ENCODE measurements around the gene RPS6KA6.

The RPS6KA6 gene

DNA sequence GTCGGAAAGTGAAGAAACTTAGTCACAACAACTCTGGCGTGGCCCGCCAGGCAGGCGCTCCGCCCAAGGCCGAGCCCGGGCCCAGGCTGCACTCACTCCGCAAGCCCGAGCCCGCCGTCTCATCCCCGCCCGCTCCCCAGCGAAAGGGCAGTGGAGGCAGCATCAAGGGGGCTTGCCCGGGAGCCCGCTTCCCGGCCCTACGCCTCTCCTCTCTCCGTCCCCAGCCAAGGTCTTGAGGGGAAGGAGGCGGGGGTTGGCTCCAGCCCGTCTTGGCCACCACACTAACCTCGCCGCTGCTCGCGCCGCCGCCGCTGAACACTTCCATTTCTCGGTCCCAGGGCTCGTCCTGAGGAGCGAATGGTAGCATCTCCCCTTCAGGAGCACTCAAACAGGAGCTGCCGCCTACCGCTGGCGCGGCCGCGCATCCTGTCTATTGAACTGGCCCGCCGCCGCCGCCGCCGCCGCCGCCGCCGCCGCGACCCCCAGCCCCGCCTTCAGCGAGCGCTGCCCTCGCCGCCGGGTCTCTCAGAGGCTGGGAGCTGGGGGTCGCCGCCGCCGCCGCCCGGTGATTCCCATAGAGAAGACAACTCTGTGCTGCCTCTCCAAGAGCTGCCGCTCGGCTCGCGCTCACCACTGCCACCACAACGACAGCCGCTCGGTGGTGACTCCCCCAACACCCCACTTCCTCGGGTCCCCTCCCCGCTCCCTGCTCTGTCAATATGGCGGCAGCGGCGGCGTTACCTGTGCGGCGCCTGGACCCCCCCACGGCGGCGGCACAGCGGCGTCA lies at the start of gene RPS6KA6:
TSS of gene RPS6KA6 (minus strand) at position 667 of the 787 bp plus-strand sequence. CDS start at position 367, 300 bp downstream.
- no peak within 1 kb of the TSS for H3K27ac Mint-ChIP-seq
- DNase-seq, result peak in 1 of 2 donors; percentile 7
- peaks cover 28% of the 10 kb centered on the region for H3K27me3 Mint-ChIP-seq
- ATAC-seq, result peak; percentile 23
- no peaks in the 10 kb centered on the region for H3K9me3 Mint-ChIP-seq
- peak within 1 kb of the TSS; percentile 65 to 80 for H3K4me3 Mint-ChIP-seq
- peaks cover 11% of the 10 kb centered on the region for H3K4me1 Mint-ChIP-seq

DNA sequence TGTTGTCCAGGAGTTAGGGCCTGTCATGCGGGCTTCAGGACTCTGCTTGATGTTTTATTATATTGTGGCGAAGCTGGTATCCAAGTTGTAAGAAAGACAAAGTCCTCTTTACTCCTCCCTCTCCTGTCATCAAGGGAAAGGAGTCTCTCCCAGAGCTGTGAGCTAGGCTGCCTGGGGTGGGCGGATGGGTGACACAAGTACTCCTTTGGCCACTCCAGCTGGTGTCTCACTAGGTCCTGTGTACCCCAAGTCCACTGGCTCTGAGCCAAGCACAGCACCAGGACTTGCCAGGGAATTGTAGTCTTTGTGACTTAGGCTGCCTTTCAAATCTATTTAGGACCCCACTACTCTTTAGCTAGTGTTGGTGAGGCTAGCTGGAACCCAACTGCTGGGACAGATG lies 36.7 kb upstream of the RPS6KA6 start:
- no peaks in the 10 kb centered on the region for H3K27me3 Mint-ChIP-seq
- no peak overlapping the region for H3K27ac Mint-ChIP-seq
- no peak for ATAC-seq
- DNase-seq, result no peak
- H3K4me3 Mint-ChIP-seq, result no peak overlapping the region
- no peaks in the 10 kb centered on the region for H3K4me1 Mint-ChIP-seq
- H3K9me3 Mint-ChIP-seq, result no peaks in the 10 kb centered on the region

DNA sequence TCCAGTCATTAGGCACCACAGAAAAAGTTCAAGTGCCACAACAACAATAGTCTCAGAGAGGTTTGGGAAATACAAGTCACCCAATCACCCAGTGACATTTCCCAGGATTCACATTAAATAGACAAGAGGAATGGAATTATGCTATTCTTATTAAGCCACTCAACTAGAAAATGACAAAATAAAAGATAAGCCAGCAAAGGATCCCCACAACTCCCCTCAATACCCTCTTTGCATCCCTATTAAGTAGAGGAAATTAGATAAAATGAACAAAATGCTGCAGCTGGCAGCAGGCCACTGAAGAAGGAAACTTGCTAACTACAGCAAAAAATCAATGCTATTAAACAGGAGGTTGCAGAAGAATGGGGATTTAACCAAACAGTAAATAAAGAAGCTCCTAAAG lies 35.3 kb upstream of the RPS6KA6 start:
- no peak for ATAC-seq
- Mint-ChIP-seq H3K9me3 (no peaks in the 10 kb centered on the region), H3K4me3 (no peak overlapping the region), H3K27me3 (no peaks in the 10 kb centered on the region), H3K27ac (no peak overlapping the region), H3K4me1 (no peaks in the 10 kb centered on the region)
- no peak for DNase-seq

DNA sequence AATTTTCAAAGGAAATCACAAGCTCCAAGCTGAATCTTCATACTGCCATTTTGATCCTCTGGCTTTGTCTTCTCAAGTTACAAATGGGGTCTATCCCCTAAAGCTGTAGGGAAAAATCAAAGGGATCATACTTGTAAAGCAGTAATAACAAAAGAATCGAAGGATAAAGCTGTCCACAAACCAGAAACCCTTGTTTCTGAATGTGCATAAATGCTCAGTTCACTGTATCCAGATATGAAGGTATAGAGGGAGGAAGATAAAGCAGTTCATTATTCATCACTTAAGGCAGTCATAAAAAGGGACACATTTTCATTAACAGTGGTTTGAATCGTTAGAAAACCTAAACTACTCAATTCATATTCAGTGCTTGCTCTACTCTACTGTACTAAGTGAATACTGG lies 33.2 kb upstream of the RPS6KA6 start:
- DNase-seq, result no peak
- Mint-ChIP-seq H3K4me1 (no peaks in the 10 kb centered on the region), H3K9me3 (no peaks in the 10 kb centered on the region), H3K4me3 (no peak overlapping the region), H3K27ac (no peak overlapping the region), H3K27me3 (no peaks in the 10 kb centered on the region)
- no peak for ATAC-seq

DNA sequence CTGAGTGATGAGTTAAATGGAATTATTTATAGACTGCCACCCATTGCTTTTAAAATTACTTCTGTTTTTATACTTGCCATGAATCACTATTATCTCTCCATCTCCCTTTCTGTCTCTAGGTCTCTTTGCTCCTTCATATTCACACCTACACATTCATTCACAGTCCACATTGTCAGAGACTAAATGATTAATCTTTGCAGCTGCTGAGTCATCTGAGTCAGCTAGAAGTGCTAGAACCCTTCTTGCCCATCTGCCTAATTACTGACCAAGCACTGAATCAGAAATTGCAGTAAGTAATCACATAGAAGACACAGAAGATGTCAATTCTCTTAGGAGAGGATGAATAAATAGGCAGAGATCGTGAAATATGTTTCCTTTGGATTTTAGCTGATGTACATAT lies 31.6 kb upstream of the RPS6KA6 start:
- DNase-seq (no peak), ATAC-seq (no peak)
- no peaks in the 10 kb centered on the region for H3K4me1 Mint-ChIP-seq
- H3K4me3 Mint-ChIP-seq, result no peak overlapping the region
- no peaks in the 10 kb centered on the region for H3K27me3 Mint-ChIP-seq
- H3K27ac Mint-ChIP-seq, result no peak overlapping the region
- no peaks in the 10 kb centered on the region for H3K9me3 Mint-ChIP-seq

DNA sequence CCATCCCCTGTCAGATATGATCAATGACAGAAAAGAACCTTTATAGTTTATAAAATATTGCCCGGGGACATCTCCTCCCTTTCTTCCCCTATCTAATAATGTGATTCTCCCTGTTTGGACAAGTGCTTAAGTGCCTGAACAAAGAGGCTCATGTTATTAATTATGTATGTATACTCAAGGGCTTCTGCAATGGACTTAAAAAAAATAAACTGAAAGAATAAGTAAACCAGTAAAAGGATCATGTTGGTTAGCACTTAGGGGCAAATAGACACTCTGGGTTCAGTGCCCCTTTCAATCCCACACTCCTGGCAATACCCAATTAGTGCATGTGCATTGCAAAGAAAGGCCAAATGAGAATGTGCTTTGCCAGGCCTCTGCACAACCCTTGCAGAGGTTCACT lies 30.7 kb upstream of the RPS6KA6 start:
- DNase-seq, result no peak
- H3K9me3 Mint-ChIP-seq, result no peaks in the 10 kb centered on the region
- ATAC-seq, result no peak
- no peaks in the 10 kb centered on the region for H3K4me1 Mint-ChIP-seq
- no peak overlapping the region for H3K27ac Mint-ChIP-seq
- no peaks in the 10 kb centered on the region for H3K27me3 Mint-ChIP-seq
- H3K4me3 Mint-ChIP-seq, result no peak overlapping the region

DNA sequence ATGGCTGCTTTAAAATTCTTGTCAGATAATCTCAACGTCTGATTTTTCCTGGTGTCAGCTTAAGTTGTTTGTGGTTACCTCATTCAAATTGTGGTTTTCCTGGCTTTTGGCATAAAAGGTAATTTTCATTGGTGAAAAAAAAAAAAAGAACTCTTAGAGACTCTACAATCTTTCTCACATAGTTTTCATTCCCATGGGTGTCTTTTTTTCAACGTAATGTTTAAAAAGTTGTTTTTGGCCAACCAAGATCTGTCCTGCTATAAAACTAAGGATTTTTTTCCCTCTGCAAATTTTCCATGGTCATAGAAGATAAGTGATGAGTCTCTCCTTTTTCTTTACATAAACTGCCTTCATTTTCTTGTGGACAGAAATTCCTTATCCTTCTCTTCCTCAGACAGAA lies 28.9 kb upstream of the RPS6KA6 start:
- ATAC-seq (no peak), DNase-seq (no peak)
- H3K4me1 Mint-ChIP-seq, result no peaks in the 10 kb centered on the region
- H3K4me3 Mint-ChIP-seq, result no peak overlapping the region
- no peaks in the 10 kb centered on the region for H3K27me3 Mint-ChIP-seq
- H3K27ac Mint-ChIP-seq, result no peak overlapping the region
- no peaks in the 10 kb centered on the region for H3K9me3 Mint-ChIP-seq

DNA sequence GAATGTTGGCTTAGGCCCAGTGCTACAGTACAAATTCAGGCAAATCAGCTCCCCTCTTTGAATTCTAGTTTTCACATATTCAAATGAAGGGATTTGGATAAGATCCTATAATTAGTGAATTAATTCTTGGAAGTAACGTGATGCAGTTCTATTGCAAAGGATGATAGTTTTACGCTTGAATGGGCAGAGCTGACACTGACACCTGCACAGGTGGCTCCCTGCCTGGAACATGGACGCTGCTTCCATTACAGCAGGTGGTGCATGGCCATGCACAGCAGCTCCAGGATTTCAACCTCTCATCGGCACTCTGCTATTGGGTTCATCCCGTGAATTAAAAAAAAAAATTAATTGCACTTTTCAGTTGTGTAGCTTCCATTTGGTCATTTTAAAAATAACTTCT lies 28.4 kb upstream of the RPS6KA6 start:
- H3K4me1 Mint-ChIP-seq, result no peaks in the 10 kb centered on the region
- no peak overlapping the region for H3K4me3 Mint-ChIP-seq
- no peaks in the 10 kb centered on the region for H3K9me3 Mint-ChIP-seq
- H3K27me3 Mint-ChIP-seq, result no peaks in the 10 kb centered on the region
- DNase-seq (no peak), ATAC-seq (no peak)
- no peak overlapping the region for H3K27ac Mint-ChIP-seq

DNA sequence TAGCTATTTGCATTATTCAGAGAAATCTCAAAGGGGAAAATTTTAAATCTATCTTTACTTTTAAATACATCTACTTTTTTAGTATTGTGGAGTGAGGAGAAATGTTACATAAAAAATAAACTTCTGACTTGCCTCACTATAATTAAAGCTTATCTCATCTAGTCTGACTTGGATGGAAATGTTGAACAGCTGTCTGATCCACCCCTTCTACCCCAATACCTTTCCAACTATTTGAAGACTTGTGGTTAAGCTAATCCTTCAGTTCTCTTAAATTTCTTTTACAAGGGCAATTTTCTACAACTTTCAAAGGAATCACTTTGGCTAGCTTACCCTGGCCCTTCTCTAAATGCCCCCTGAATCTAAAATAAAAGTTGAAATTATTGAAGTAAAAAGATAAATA lies 17.3 kb upstream of the RPS6KA6 start:
- Mint-ChIP-seq H3K9me3 (no peaks in the 10 kb centered on the region), H3K4me1 (no peaks in the 10 kb centered on the region), H3K4me3 (no peak overlapping the region), H3K27me3 (no peaks in the 10 kb centered on the region), H3K27ac (no peak overlapping the region)
- ATAC-seq, result no peak
- no peak for DNase-seq

DNA sequence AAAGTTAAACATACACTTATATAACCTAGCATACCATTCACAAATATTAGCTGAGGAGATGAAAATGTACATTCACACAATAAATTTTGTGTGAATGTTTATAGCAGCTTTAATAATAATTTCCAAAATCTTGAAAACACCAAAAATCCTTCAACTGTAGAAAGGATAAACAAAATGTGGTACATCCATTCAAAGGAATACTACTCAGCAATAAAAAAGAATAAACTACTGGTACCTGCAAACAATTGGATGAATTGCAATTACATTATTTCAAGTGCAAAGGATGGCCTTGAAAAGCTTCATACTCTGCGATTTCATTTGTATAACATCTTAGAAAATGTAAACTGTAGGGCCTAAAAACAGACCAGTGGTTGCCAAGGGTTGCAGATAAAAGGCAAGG lies 11.7 kb upstream of the RPS6KA6 start:
- Mint-ChIP-seq H3K27ac (no peak overlapping the region), H3K27me3 (no peaks in the 10 kb centered on the region), H3K4me3 (no peak overlapping the region), H3K4me1 (no peaks in the 10 kb centered on the region), H3K9me3 (peaks cover 0 to 10% of the 10 kb centered on the region in 2 donors)
- ATAC-seq (no peak), DNase-seq (no peak)

DNA sequence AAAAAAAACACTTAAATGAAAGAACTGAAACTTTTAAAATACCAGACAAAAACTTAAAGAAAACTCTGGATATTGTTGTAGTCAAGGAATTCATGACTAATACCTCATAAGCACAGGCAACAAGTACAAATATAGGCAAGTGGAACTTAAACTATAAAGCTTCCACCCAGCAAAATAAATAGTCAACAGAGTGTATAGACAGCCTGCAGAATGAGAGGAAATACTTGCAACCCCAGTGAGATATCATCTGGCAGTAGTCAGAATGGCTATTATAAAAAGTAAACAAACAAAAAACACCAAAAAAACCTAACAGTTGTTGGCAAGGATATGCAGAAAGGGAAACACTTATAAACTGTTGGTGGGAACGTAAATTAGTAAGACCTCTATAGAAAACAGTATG lies 9.6 kb upstream of the RPS6KA6 start:
- Mint-ChIP-seq H3K27me3 (no peaks in the 10 kb centered on the region), H3K9me3 (peaks cover 0 to 10% of the 10 kb centered on the region in 2 donors), H3K27ac (no peak overlapping the region), H3K4me3 (no peak overlapping the region), H3K4me1 (no peaks in the 10 kb centered on the region)
- no peak for DNase-seq
- ATAC-seq, result no peak

DNA sequence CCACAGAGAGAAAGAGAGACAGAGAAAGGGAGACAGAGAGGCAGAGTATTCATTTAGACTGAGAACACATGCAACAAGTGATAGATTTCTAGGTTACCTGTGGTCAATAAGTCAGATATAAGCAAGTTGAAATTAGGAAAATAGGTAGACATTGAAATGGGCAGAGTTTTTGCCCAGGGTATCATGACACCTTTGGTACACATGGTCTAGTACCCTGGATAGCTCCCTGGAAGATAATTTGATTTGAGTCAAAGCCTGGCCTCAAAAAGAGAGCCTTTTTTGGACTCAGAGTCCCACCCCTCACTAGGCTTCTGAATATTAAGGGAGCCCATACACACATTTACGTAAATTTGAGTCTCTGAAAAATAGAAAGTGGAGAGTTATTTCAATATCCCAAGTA lies 4.0 kb upstream of the RPS6KA6 start:
- H3K27ac Mint-ChIP-seq, result no peak overlapping the region
- peaks cover 7% of the 10 kb centered on the region for H3K4me1 Mint-ChIP-seq
- DNase-seq, result no peak
- no peak for ATAC-seq
- H3K4me3 Mint-ChIP-seq, result no peak overlapping the region
- H3K27me3 Mint-ChIP-seq, result peaks cover 13% of the 10 kb centered on the region
- H3K9me3 Mint-ChIP-seq, result peaks cover 0 to 10% of the 10 kb centered on the region in 2 donors

DNA sequence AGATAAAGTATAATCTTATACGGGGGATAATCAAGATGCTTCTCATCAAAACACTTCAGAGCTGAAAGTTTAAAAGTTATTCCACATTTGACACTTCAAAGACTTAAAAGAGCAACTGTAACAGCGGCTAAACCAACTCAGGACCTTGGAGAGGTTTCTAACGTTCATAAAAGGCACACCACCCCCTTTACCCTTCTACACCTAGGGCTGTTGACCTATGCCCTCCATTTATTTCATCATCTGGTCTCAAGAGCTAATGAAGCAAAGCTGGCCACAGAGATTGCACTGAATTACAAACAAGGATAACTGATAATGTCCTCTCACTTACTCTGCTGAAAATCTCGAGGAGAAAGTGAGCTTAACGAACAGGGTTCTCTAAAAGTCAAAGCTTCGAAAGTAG lies 1.1 kb upstream of the RPS6KA6 start:
- Mint-ChIP-seq H3K4me1 (peaks cover 11% of the 10 kb centered on the region), H3K27ac (no peak overlapping the region), H3K27me3 (peaks cover 18% of the 10 kb centered on the region), H3K9me3 (no peaks in the 10 kb centered on the region), H3K4me3 (no peak overlapping the region)
- DNase-seq (no peak), ATAC-seq (no peak)

DNA sequence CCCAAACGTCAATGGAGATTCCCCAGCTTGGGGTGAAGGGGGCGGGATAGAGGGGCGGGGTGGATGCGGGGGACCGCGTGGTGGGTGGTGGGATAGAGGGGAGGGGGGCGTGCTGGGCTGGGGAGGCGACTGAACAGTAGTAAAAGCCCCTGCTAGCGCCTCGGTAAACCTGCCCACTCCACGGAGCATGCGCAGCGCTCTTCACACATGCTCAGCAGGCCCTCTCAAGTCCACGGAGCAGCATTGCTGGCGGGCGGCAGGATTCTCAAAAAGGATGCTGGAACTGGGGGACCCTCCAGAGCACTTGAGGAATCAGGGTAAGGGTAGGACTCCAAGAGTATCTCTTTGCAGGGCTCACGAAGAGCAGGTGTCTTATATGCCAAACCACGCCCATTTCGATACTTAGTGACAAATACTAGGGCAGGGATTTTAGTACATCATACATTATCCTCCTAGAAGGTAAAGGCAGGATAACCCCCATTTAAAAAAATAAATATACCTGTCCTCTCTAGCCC lies 378 bp upstream of the RPS6KA6 start:
- Mint-ChIP-seq H3K27ac (no peak overlapping the region), H3K9me3 (no peaks in the 10 kb centered on the region), H3K27me3 (peaks cover 23% of the 10 kb centered on the region), H3K4me1 (peaks cover 11% of the 10 kb centered on the region), H3K4me3 (peak overlapping the region; percentile 65 to 66)
- peak; percentile 15 for ATAC-seq
- DNase-seq, result no peak

DNA sequence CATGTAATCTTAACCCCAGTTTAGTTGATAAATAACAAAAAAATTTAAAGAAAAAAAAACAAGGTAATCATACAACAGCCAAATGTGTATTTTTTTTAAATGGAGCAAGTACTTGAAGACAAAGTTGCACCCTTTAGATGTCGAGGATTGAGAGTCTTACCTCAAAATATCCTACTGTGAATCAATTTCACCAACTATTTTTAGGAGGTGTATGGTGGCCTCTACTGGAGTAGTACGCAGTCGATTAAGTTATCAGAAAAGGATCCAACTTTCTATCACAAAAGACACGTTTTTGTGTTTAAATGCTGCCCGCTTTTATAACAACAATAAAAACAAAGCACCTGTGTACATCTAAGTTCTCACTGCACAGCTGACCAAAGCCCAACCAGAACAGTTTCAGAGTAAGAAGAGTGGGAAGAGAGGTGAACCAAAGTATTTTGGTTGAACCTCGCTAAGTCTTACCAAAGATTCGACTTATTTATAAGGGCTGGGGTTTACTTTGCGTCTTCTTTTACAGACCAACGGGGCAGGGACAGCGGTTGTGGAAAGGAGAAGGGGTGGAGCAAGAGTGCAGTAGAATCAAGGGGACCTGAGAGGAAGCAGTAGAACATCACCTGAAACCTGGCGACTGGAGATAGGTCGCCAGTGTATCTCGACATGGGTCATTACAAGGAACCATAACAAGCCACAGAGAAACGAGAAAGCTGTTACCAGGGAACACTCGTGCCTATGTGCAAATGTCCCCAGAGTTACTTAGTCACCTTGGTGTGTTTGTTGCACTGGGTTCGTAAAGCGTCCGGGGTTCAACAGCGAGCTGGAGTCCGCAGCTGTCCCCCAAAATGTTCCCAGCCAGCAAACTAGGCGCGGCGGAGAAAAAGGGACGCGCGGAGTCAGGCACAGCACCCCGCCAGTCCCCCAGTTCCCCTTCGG lies 1.1 kb downstream of the RPS6KA6 start:
- ATAC-seq (peak; percentile 15), DNase-seq (no peak)
- peaks cover 11% of the 10 kb centered on the region for H3K4me1 Mint-ChIP-seq
- peaks cover 28% of the 10 kb centered on the region for H3K27me3 Mint-ChIP-seq
- peak overlapping the region; percentile 11 to 21 for H3K4me3 Mint-ChIP-seq
- H3K9me3 Mint-ChIP-seq, result no peaks in the 10 kb centered on the region
- H3K27ac Mint-ChIP-seq, result no peak overlapping the region

DNA sequence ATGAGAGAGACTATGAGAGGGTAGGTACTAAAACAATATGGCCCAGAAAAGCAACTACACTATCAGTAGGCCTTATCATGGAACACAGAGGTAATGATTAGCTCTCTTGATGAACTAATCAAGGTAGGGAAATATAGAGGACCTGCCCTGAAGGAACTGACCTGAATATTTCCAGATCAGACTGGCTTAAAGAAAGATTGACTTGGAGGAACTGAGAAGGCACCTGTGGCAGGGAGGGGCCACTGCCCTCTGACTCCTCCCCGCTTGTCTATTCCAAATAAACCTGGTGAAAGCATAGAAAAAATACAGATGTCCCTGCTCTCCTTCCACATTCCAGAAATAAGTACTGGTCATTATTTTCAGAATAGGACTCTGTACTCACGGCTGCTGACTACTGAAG lies 5.5 kb downstream of the RPS6KA6 start:
- ATAC-seq (no peak), DNase-seq (no peak)
- H3K27ac Mint-ChIP-seq, result no peak overlapping the region

More for the DNA sequence above, 5.5 kb downstream of the RPS6KA6 start:
- Mint-ChIP-seq H3K9me3 (no peaks in the 10 kb centered on the region), H3K4me1 (peaks cover 5% of the 10 kb centered on the region), H3K27me3 (peaks cover 19% of the 10 kb centered on the region), H3K4me3 (no peak overlapping the region)
